ENCODE data around the gene TAC4. TPM values are rescaled to one million over a fixed set of nuclear protein-coding genes. Genes with fewer than 3 reads are reported as not detected.

TAC4 gene
- total and polyA plus RNA-seq, 9 of the 15 experiments (the other 6 are each of a cell fraction or from before 2014, with no cell fraction given), result 0.17 TPM; not detected in 8

GRCh38 chr17:49887744-49888360 lies 40.0 kb upstream of the TAC4 start:
- POLR2A ChIA-PET, result interaction anchor here (1.2 kb wide), 1 partner anchor 43 kb away, joined by 3 read pairs; no protein-coding TSS in a partner anchor
- Histone ChIP-seq H3K79me2 (ENCODE audit: control insufficient read depth, insufficient read depth, low read length) (no peaks in the 10 kb centered on the region), H3K4me3 (no peak overlapping the region), H3K4me2 (ENCODE audit: insufficient read depth, low read length) (no peak overlapping the region), H2AFZ (ENCODE audit: low read depth, low read length) (no peak overlapping the region), H3K27me3 (ENCODE audit: control insufficient read depth in 2 of 2, insufficient read depth in 2 of 2, low read length in 2 of 2) (peaks cover 27 to 61% of the 10 kb centered on the region in 2 experiments), H3K36me3 (ENCODE audit: control insufficient read depth, insufficient read depth, low read length) (no peaks in the 10 kb centered on the region), H3K9me3 (replicated peaks; ENCODE audit: control insufficient read depth, insufficient read depth, low read depth, low read length) (no peaks in the 10 kb centered on the region), H3K9ac (ENCODE audit: insufficient read depth in 1 of 2, low read depth in 2 of 2, low read length in 2 of 2) (peak overlapping the region in 1 of 2 experiments; percentile 5; a peak in 1 of 4 replicates), H3K27ac (ENCODE audit: extremely low read depth, low read depth, low read length) (no peak overlapping the region), H3K4me1 (replicated peaks in 1 of 2; ENCODE audit: control insufficient read depth in 2 of 2, insufficient read depth in 2 of 2, low read length in 2 of 2) (peaks cover 0 to 11% of the 10 kb centered on the region in 2 experiments; a peak in 2 of 5 replicates), H3K9me1 (ENCODE audit: control insufficient read depth, insufficient read depth, low read length) (no peaks in the 10 kb centered on the region), H4K20me1 (replicated peaks; ENCODE audit: control insufficient read depth, insufficient read depth, low read length) (no peaks in the 10 kb centered on the region)
- intact Hi-C loops (cut with micrococcal nuclease), result loop anchor here (10.0 kb wide), 1 partner anchor 197 kb away; no protein-coding TSS in a partner anchor
- no peak for ATAC-seq
- no peak for FAIRE-seq
- in situ Hi-C loops (cut with MboI), result no loop called here
- no TSS peak for BruUV-seq (replicated peaks)
- 0% methylated on average over 9 of the region's 9 CpGs for WGBS (ENCODE audit: insufficient coverage, low coverage, missing lambda C conversion rate)
- DNase-seq (ENCODE audit: extremely low read depth in 1 of 4, low spot score in 3 of 4), result no peak
- CTCF ChIA-PET (ENCODE audit: low intra/inter-chr PET ratio), result no interaction called here
- TF ChIP-seq YY1 (IDR thresholded peaks at IDR 0.05; ENCODE audit: borderline replicate concordance in 1 of 3, control insufficient read depth in 1 of 3, extremely low read depth in 1 of 3, insufficient read depth in 3 of 3, insufficient read length in 1 of 3, insufficient replicate concordance in 2 of 3, low read depth in 1 of 3, low read length in 2 of 3), result no peak
- TF ChIP-seq, protein P1, sequence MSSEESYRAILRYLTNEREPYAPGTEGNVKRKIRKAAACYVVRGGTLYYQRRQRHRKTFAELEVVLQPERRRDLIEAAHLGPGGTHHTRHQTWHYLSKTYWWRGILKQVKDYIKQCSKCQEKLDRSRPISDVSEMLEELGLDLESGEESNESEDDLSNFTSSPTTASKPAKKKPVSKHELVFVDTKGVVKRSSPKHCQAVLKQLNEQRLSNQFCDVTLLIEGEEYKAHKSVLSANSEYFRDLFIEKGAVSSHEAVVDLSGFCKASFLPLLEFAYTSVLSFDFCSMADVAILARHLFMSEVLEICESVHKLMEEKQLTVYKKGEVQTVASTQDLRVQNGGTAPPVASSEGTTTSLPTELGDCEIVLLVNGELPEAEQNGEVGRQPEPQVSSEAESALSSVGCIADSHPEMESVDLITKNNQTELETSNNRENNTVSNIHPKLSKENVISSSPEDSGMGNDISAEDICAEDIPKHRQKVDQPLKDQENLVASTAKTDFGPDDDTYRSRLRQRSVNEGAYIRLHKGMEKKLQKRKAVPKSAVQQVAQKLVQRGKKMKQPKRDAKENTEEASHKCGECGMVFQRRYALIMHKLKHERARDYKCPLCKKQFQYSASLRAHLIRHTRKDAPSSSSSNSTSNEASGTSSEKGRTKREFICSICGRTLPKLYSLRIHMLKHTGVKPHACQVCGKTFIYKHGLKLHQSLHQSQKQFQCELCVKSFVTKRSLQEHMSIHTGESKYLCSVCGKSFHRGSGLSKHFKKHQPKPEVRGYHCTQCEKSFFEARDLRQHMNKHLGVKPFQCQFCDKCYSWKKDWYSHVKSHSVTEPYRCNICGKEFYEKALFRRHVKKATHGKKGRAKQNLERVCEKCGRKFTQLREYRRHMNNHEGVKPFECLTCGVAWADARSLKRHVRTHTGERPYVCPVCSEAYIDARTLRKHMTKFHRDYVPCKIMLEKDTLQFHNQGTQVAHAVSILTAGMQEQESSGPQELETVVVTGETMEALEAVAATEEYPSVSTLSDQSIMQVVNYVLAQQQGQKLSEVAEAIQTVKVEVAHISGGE (CRISPR knock-in tag; IDR thresholded peaks at IDR 0.05), result no peak
- TF ChIP-seq, protein P2, sequence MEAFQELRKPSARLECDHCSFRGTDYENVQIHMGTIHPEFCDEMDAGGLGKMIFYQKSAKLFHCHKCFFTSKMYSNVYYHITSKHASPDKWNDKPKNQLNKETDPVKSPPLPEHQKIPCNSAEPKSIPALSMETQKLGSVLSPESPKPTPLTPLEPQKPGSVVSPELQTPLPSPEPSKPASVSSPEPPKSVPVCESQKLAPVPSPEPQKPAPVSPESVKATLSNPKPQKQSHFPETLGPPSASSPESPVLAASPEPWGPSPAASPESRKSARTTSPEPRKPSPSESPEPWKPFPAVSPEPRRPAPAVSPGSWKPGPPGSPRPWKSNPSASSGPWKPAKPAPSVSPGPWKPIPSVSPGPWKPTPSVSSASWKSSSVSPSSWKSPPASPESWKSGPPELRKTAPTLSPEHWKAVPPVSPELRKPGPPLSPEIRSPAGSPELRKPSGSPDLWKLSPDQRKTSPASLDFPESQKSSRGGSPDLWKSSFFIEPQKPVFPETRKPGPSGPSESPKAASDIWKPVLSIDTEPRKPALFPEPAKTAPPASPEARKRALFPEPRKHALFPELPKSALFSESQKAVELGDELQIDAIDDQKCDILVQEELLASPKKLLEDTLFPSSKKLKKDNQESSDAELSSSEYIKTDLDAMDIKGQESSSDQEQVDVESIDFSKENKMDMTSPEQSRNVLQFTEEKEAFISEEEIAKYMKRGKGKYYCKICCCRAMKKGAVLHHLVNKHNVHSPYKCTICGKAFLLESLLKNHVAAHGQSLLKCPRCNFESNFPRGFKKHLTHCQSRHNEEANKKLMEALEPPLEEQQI (IDR thresholded peaks at IDR 0.05), result no peak
- no peak for TF ChIP-seq HDAC6 (IDR thresholded peaks at IDR 0.05; ENCODE audit: low read depth, low read length)
- no peak for TF ChIP-seq TCF7L2 (IDR thresholded peaks at IDR 0.05; ENCODE audit: low read depth, low read length)
- TF ChIP-seq, protein P3, sequence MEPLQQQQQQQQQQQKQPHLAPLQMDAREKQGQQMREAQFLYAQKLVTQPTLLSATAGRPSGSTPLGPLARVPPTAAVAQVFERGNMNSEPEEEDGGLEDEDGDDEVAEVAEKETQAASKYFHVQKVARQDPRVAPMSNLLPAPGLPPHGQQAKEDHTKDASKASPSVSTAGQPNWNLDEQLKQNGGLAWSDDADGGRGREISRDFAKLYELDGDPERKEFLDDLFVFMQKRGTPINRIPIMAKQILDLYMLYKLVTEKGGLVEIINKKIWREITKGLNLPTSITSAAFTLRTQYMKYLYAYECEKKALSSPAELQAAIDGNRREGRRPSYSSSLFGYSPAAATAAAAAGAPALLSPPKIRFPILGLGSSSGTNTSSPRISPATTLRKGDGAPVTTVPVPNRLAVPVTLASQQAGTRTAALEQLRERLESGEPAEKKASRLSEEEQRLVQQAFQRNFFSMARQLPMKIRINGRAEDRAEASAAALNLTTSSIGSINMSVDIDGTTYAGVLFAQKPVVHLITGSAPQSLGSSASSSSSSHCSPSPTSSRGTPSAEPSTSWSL (CRISPR knock-in tag; IDR thresholded peaks at IDR 0.05; ENCODE audit: borderline replicate concordance), result no peak
- TF ChIP-seq KLF1 (tag; IDR thresholded peaks at IDR 0.05), result no peak
- TF ChIP-seq POU5F1 (IDR thresholded peaks at IDR 0.05; ENCODE audit: borderline replicate concordance, low read depth, low read length, partially characterized antibody), result no peak
- no peak for TF ChIP-seq NBN (IDR thresholded peaks at IDR 0.05; ENCODE audit: low read depth)
- TF ChIP-seq ZNF431 (CRISPR knock-in tag; IDR thresholded peaks at IDR 0.05), result no peak
- TF ChIP-seq ZNF695 (CRISPR knock-in tag; IDR thresholded peaks at IDR 0.05), result no peak
- no peak for TF ChIP-seq NFATC3 (IDR thresholded peaks at IDR 0.05)

All from K562 (cell line).